HUES48 (cell line): Measurements from ENCODE around the gene TMPRSS5.

ENCODE experiments used
- H3K27ac ChIP-seq: one replicate; pipeline ENCODE4 v1.7.0; 2013; ENCODE audit warnings: low read depth, low read length, inconsistent platforms
- H3K27me3 ChIP-seq: 2 replicates; pipeline ENCODE4 v1.6.1; 2013; ENCODE audit warnings: mild to moderate bottlenecking, low read length; ENCODE audit not compliant: control insufficient read depth, insufficient read depth
- H3K36me3 ChIP-seq: 2 replicates; pipeline ENCODE4 v1.6.1; 2013; ENCODE audit warnings: low read length; ENCODE audit not compliant: control insufficient read depth, insufficient read depth
- H3K4me1 ChIP-seq: 2 replicates; pipeline ENCODE4 v1.6.1; 2013; ENCODE audit warnings: mild to moderate bottlenecking, low read length; ENCODE audit not compliant: control insufficient read depth, insufficient read depth
- H3K4me3 ChIP-seq: 2 replicates; pipeline ENCODE4 v1.5.1; 2013; ENCODE audit warnings: mild to moderate bottlenecking, low read depth, low read length
- H3K9ac ChIP-seq: 2 replicates; pipeline ENCODE4 v1.6.1; 2013; ENCODE audit warnings: mild to moderate bottlenecking, low read depth, low read length, moderate library complexity
- H3K9me3 ChIP-seq: 2 replicates; pipeline ENCODE4 v1.6.1; 2013; ENCODE audit warnings: low read length; ENCODE audit not compliant: control insufficient read depth, insufficient read depth

The TMPRSS5 gene

DNA sequence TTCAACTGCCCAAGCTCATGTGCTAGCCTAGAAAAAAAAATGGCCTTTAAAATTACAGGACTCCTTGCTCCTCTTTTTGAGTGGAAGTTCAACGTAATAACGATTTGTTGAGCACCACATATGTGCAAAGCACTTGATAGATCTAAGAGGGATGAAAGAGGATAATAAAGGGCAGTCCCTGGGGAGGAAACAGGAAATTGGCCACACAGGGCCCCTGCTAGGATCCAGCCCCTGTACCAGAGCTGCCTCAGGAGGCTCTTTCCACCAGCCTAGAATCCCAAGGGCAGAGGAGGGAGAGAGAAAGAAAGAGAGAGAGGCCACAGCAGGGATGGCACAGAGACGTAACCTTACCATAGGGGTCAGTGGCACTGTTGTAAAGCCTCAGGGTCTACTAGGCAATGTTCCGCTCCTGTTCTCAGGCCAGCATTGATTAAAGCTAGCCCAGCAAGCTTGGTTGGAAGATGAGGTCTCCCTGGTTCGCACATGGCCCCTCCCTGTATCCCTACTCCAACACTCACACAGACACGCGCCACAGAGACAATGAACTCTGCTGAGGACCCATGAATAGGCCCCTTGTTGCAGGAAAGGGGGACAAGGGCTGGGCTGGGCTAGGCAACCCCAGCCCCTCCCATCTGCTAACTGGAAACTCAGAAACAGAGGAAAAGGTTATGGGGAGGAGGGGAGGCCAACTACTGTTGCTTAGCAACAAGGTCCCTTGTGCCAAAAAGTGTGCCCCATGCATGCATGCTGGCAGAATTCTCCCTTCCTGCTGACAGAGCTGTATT lies at the start of gene TMPRSS5:
TMPRSS5 (minus strand) TSS at position 438 of the 785 bp plus-strand sequence; CDS start at position 354, 84 bp downstream.
- no peaks in the 10 kb centered on the region for H3K36me3 ChIP-seq
- peaks cover 4% of the 10 kb centered on the region; the same call in 1 of the 2 replicates for H3K9me3 ChIP-seq
- H3K4me1 ChIP-seq = peaks cover 5% of the 10 kb centered on the region; the same call in 1 of the 2 replicates
- H3K9ac ChIP-seq = no peak within 1 kb of the TSS
- no peaks in the 10 kb centered on the region for H3K27me3 ChIP-seq
- no peak within 1 kb of the TSS for H3K4me3 ChIP-seq
- no peak within 1 kb of the TSS for H3K27ac ChIP-seq

GRCh38 chr11:113752932-113753331 lies 46.8 kb upstream of the TMPRSS5 start:
- no peak overlapping the region for H3K9ac ChIP-seq
- no peak overlapping the region for H3K4me3 ChIP-seq
- no peaks in the 10 kb centered on the region for H3K9me3 ChIP-seq
- no peaks in the 10 kb centered on the region for H3K4me1 ChIP-seq
- no peaks in the 10 kb centered on the region for H3K27me3 ChIP-seq
- H3K27ac ChIP-seq = no peak overlapping the region
- H3K36me3 ChIP-seq = peaks cover 63% of the 10 kb centered on the region

DNA sequence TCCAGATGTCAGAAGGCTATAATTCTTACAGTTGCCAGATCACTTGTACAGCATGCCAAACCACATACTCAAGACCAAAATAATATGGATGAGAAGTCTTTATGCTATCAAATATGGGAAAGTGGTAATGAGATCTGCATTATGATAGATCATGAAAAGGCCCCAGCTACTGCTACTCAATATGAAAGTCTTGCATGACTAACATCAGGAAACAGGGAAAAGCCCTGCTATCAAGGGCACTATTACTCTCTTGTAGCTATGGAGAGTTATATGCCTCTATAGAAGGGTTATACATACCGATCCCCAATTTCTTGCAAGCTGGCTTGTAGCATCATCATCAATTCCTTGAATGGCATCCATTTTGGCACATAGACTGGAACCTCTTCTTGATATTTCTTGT lies 30.2 kb upstream of the TMPRSS5 start:
- H3K4me3 ChIP-seq = no peak overlapping the region
- no peaks in the 10 kb centered on the region for H3K4me1 ChIP-seq
- no peak overlapping the region for H3K27ac ChIP-seq
- H3K27me3 ChIP-seq = no peaks in the 10 kb centered on the region
- H3K36me3 ChIP-seq = peaks cover 84% of the 10 kb centered on the region
- H3K9me3 ChIP-seq = no peaks in the 10 kb centered on the region
- no peak overlapping the region for H3K9ac ChIP-seq

- Histone ChIP-seq H3K4me1 (no peaks in the 10 kb centered on the region), H3K36me3 (peaks cover 42% of the 10 kb centered on the region)
These were observed 26.0 kb upstream of the TMPRSS5 start for GRCh38 chr11:113732092-113732491.

GRCh38 chr11:113730887-113731726 lies 25.0 kb upstream of the TMPRSS5 start:
- no peak overlapping the region for H3K9ac ChIP-seq
- no peaks in the 10 kb centered on the region for H3K27me3 ChIP-seq
- no peak overlapping the region for H3K27ac ChIP-seq
- H3K9me3 ChIP-seq = no peaks in the 10 kb centered on the region
- peaks cover 32% of the 10 kb centered on the region for H3K36me3 ChIP-seq
- H3K4me3 ChIP-seq = no peak overlapping the region
- no peaks in the 10 kb centered on the region for H3K4me1 ChIP-seq

More at GRCh38 chr11:113732092-113732491, 26.0 kb upstream of the TMPRSS5 start:
- no peak overlapping the region for H3K27ac ChIP-seq
- H3K27me3 ChIP-seq = no peaks in the 10 kb centered on the region
- H3K4me3 ChIP-seq = no peak overlapping the region
- H3K9me3 ChIP-seq = no peaks in the 10 kb centered on the region
- no peak overlapping the region for H3K9ac ChIP-seq

GRCh38 chr11:113729456-113729855 lies 23.3 kb upstream of the TMPRSS5 start:
- Histone ChIP-seq H3K9ac (no peak overlapping the region), H3K4me1 (no peaks in the 10 kb centered on the region), H3K36me3 (peaks cover 19% of the 10 kb centered on the region), H3K27me3 (no peaks in the 10 kb centered on the region), H3K27ac (no peak overlapping the region), H3K9me3 (no peaks in the 10 kb centered on the region), H3K4me3 (no peak overlapping the region)

DNA sequence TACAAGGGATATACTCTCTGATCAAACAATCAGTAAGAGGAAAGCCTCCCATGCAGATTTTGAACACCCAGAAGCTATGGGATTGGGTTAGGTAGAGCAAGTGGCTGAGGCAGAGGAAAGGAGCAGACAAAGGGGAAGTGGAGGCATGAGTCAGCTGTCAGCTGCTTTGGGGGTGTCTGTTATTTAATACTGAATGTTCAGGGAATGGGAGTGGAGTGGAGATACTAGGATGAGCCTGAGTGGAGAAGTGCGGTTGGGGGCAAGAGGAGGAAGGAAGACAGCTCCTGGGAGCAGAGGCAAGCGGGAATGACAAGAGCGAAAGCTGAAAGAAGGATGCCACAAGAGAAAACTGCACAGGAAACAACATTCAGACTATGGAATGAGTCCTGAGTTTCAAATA lies 22.7 kb upstream of the TMPRSS5 start:
- Histone ChIP-seq H3K4me1 (no peaks in the 10 kb centered on the region), H3K9ac (no peak overlapping the region), H3K9me3 (no peaks in the 10 kb centered on the region), H3K4me3 (no peak overlapping the region), H3K27me3 (no peaks in the 10 kb centered on the region), H3K36me3 (peaks cover 13% of the 10 kb centered on the region), H3K27ac (no peak overlapping the region)

- no peak overlapping the region for H3K4me3 ChIP-seq
- H3K36me3 ChIP-seq = no peaks in the 10 kb centered on the region
- no peak overlapping the region for H3K9ac ChIP-seq
- no peak overlapping the region for H3K27ac ChIP-seq
- H3K9me3 ChIP-seq = no peaks in the 10 kb centered on the region
- H3K27me3 ChIP-seq = no peaks in the 10 kb centered on the region
- H3K4me1 ChIP-seq = no peaks in the 10 kb centered on the region
These were observed 19.8 kb upstream of the TMPRSS5 start for GRCh38 chr11:113725913-113726312.

DNA sequence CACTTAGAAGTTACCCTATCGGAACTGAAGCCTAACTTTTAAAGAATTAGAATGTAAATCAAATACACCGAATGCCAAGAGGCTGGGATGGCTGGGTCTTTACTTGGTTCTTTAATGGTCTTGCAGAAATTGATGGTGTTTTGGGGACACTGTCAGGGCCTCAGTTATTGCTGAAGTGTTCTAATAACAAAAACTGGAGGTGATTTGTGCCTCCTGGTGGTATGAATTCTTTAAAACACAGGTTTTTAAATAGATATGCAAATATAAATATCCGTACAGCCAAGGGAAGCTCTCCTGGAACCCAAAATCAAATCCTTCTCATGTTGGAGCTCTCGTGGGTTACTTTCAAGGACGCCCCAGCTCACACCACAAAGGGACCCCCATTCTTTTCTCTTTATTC lies 19.3 kb upstream of the TMPRSS5 start:
- Histone ChIP-seq H3K27me3 (no peaks in the 10 kb centered on the region), H3K9me3 (no peaks in the 10 kb centered on the region), H3K4me1 (no peaks in the 10 kb centered on the region), H3K27ac (no peak overlapping the region), H3K9ac (no peak overlapping the region), H3K4me3 (no peak overlapping the region), H3K36me3 (no peaks in the 10 kb centered on the region)

- no peak overlapping the region for H3K27ac ChIP-seq
- no peaks in the 10 kb centered on the region for H3K27me3 ChIP-seq
- H3K4me3 ChIP-seq = no peak overlapping the region
- H3K36me3 ChIP-seq = no peaks in the 10 kb centered on the region
- H3K4me1 ChIP-seq = no peaks in the 10 kb centered on the region
- H3K9me3 ChIP-seq = no peaks in the 10 kb centered on the region
- no peak overlapping the region for H3K9ac ChIP-seq
These were observed 18.7 kb upstream of the TMPRSS5 start for GRCh38 chr11:113724778-113725177.

GRCh38 chr11:113723787-113724186 lies 17.7 kb upstream of the TMPRSS5 start:
- H3K27ac ChIP-seq = no peak overlapping the region
- H3K9ac ChIP-seq = no peak overlapping the region
- H3K4me1 ChIP-seq = no peaks in the 10 kb centered on the region
- no peak overlapping the region for H3K4me3 ChIP-seq
- H3K36me3 ChIP-seq = no peaks in the 10 kb centered on the region
- H3K9me3 ChIP-seq = no peaks in the 10 kb centered on the region
- H3K27me3 ChIP-seq = no peaks in the 10 kb centered on the region
